OCI-LY1 (cell line): ENCODE measurements around the gene PSMD5.

Experiments used
- H2AFZ ChIP-seq: fragments of 200-600 bp; sonication (generic), shearing (Covaris generic); 2 replicates; pipeline ENCODE4 v1.6.0; 2014; ENCODE audit warnings: antibody characterized with exemption, mild to moderate bottlenecking, low read length
- H3F3A ChIP-seq: fragments of 200-600 bp; sonication (generic), shearing (Covaris generic); 2 replicates; pipeline ENCODE4 v1.6.0; 2014; ENCODE audit warnings: mild to moderate bottlenecking, antibody characterized with exemption, low read length, moderate library complexity; ENCODE audit not compliant: insufficient read depth
- H3K27ac ChIP-seq: fragments of 200-600 bp; sonication (generic); 2 replicates; pipeline ENCODE4 v1.5.1; 2014; ENCODE audit warnings: low read length, mixed run types, mild to moderate bottlenecking, low read depth; ENCODE audit not compliant: poor library complexity, severe bottlenecking
- H3K27me3 ChIP-seq: fragments of 200-600 bp; sonication (generic); 2 replicates; pipeline ENCODE4 v1.6.0; 2014; ENCODE audit warnings: antibody characterized with exemption, mild to moderate bottlenecking, low read length, moderate library complexity; ENCODE audit not compliant: insufficient read depth
- H3K36me3 ChIP-seq: fragments of 200-600 bp; sonication (generic); 2 replicates; pipeline ENCODE4 v1.6.1; 2014; ENCODE audit warnings: mild to moderate bottlenecking, antibody characterized with exemption, low read length, moderate library complexity, mixed read lengths; ENCODE audit not compliant: insufficient read depth
- H3K4me1 ChIP-seq: fragments of 200-600 bp; sonication (generic); 2 replicates; pipeline ENCODE4 v1.5.1; 2014; ENCODE audit warnings: mild to moderate bottlenecking, low read length, moderate library complexity; ENCODE audit not compliant: insufficient read depth, severe bottlenecking
- H3K4me2 ChIP-seq: fragments of 200-600 bp; sonication (generic), shearing (Covaris generic); 2 replicates; pipeline ENCODE4 v1.6.1; 2014; ENCODE audit warnings: low read length
- H3K4me3 ChIP-seq: fragments of 200-600 bp; sonication (generic); 2 replicates; pipeline ENCODE4 v1.5.1; 2014; ENCODE audit warnings: low read length, low read depth, mild to moderate bottlenecking, mixed read lengths; ENCODE audit not compliant: poor library complexity, severe bottlenecking
- H3K79me2 ChIP-seq: fragments of 200-600 bp; shearing (Covaris generic); 2 replicates; pipeline ENCODE4 v1.6.1; 2016; ENCODE audit warnings: mixed run types, low read length, mixed read lengths; ENCODE audit not compliant: insufficient read depth
- H3K9ac ChIP-seq: fragments of 200-600 bp; sonication (generic), shearing (Covaris generic); 2 replicates; pipeline ENCODE4 v1.6.1; 2014; ENCODE audit warnings: mild to moderate bottlenecking, low read length, mixed read lengths
- H3K9me2 ChIP-seq: fragments of 200-600 bp; sonication (generic), shearing (Covaris generic); 2 replicates; pipeline ENCODE4 v1.6.1; 2014; ENCODE audit warnings: low read depth, mild to moderate bottlenecking, low read length, mixed read lengths
- H3K9me3 ChIP-seq: fragments of 200-600 bp; shearing (Covaris generic); 2 replicates; pipeline ENCODE4 v1.6.1; 2014; ENCODE audit warnings: low read length, mixed read lengths
- H4K20me1 ChIP-seq: fragments of 200-600 bp; sonication (generic), shearing (Covaris generic); 2 replicates; pipeline ENCODE4 v1.6.0; 2016; ENCODE audit warnings: mild to moderate bottlenecking, low read length; ENCODE audit not compliant: insufficient read depth
- CTCF ChIP-seq: fragments of 200-600 bp; sonication (generic), shearing (Covaris generic); IDR thresholded peaks from 2 replicates; pipeline ENCODE4 v1.5.1; 2017; ENCODE audit warnings: mild to moderate bottlenecking, antibody characterized with exemption, low read length, moderate library complexity, mixed read lengths
- EZH2 ChIP-seq: fragments of 200-600 bp; sonication (generic), shearing (Covaris generic); IDR thresholded peaks from 2 replicates; pipeline ENCODE4 v1.8.0; 2017; ENCODE audit warnings: borderline replicate concordance, mixed run types, mild to moderate bottlenecking, antibody characterized with exemption, low read length, moderate library complexity, mixed read lengths

Gene PSMD5

GRCh38 chr9:120878188-120879130 is 35.7 kb upstream of the PSMD5 start:
- Histone ChIP-seq H3K9ac (peak overlapping the region; percentile 100), H3K9me3 (no peaks in the 10 kb centered on the region), H4K20me1 (no peaks in the 10 kb centered on the region), H3K4me3 (peak overlapping the region; percentile 94), H3K27me3 (no peaks in the 10 kb centered on the region), H3F3A (peaks cover 6% of the 10 kb centered on the region; the same call in 1 of the 2 replicates), H3K27ac (peak overlapping the region; percentile 97), H3K9me2 (no peaks in the 10 kb centered on the region), H3K79me2 (no peaks in the 10 kb centered on the region), H2AFZ (no peak overlapping the region), H3K36me3 (peaks cover 16% of the 10 kb centered on the region; the same call in 1 of the 2 replicates), H3K4me2 (peak overlapping the region; percentile 100), H3K4me1 (peaks cover 50% of the 10 kb centered on the region)
- TF ChIP-seq EZH2, result no peak
- TF ChIP-seq CTCF, result no peak

GRCh38 chr9:120877276-120878034 is 34.7 kb upstream of the PSMD5 start:
- peaks cover 6% of the 10 kb centered on the region; the same call in 1 of the 2 replicates for H3F3A ChIP-seq
- peak overlapping the region; percentile 97 for H3K27ac ChIP-seq
- no peak for TF ChIP-seq EZH2
- no peak; the same call in 1 of the 2 replicates for TF ChIP-seq CTCF
- peaks cover 25% of the 10 kb centered on the region; the same call in 1 of the 2 replicates for H3K36me3 ChIP-seq
- H3K79me2 ChIP-seq, result no peaks in the 10 kb centered on the region
- H4K20me1 ChIP-seq, result no peaks in the 10 kb centered on the region
- H3K9me3 ChIP-seq, result no peaks in the 10 kb centered on the region
- no peaks in the 10 kb centered on the region for H3K27me3 ChIP-seq
- H3K9me2 ChIP-seq, result no peaks in the 10 kb centered on the region
- H3K4me1 ChIP-seq, result peaks cover 44% of the 10 kb centered on the region
- H3K4me3 ChIP-seq, result peak overlapping the region; percentile 94
- H3K9ac ChIP-seq, result peak overlapping the region; percentile 100
- no peak overlapping the region for H2AFZ ChIP-seq
- H3K4me2 ChIP-seq, result peak overlapping the region; percentile 100

- H3F3A ChIP-seq, result peaks cover 6% of the 10 kb centered on the region; the same call in 1 of the 2 replicates
Measured at GRCh38 chr9:120876842-120877240, 34.1 kb upstream of the PSMD5 start, which contains the start of gene PHF19. TSS of gene PHF19 (minus strand) at chr9:120877188. CDS start at chr9:120874741, 2,447 bp downstream.

More at GRCh38 chr9:120876842-120877240, 34.1 kb upstream of the PSMD5 start, which contains the start of gene PHF19:
- H2AFZ ChIP-seq, result no peak within 1 kb of the TSS
- peak within 1 kb of the TSS; percentile 97 for H3K27ac ChIP-seq
- H3K4me2 ChIP-seq, result peak within 1 kb of the TSS; percentile 100
- TF ChIP-seq CTCF, result no peak
- TF ChIP-seq EZH2, result no peak
- H3K4me1 ChIP-seq, result peaks cover 42% of the 10 kb centered on the region
- peak within 1 kb of the TSS; percentile 100 for H3K9ac ChIP-seq
- H3K79me2 ChIP-seq, result no peaks in the 10 kb centered on the region
- H3K36me3 ChIP-seq, result peaks cover 30% of the 10 kb centered on the region; the same call in 1 of the 2 replicates
- H3K9me2 ChIP-seq, result no peaks in the 10 kb centered on the region
- peak within 1 kb of the TSS; percentile 94 for H3K4me3 ChIP-seq
- no peaks in the 10 kb centered on the region for H3K27me3 ChIP-seq
- H4K20me1 ChIP-seq, result no peaks in the 10 kb centered on the region
- no peaks in the 10 kb centered on the region for H3K9me3 ChIP-seq
